B cell (primary cell): ENCODE measurements around the gene COX20. TPM values are rescaled to one million over a fixed set of nuclear protein-coding genes. Genes with fewer than 3 reads are reported as not detected.

Experiments used
- ATAC-seq: fragments of 200-7000 bp; cut with Tn5 transposase; one replicate; pipeline ENCODE4 v1.10.0; 2021; ENCODE audit warnings: low read depth, mild to moderate bottlenecking, moderate number of reproducible peaks, moderate library complexity
- CTCF ChIA-PET: fragments of 350-600 bp; sonication (Branson Sonifier 250); formaldehyde crosslinking; loops from one replicate; lab custom pipeline; 2021; ENCODE audit warnings: antibody characterized with exemption, inconsistent platforms; lab: Charles Lee
- POLR2A ChIA-PET: fragments of 350-600 bp; sonication (Branson Sonifier 250); formaldehyde crosslinking; loops from one replicate; lab custom pipeline; 2021; ENCODE audit warnings: antibody characterized with exemption; lab: Charles Lee
- DNase-seq: peaks from one replicate; pipeline ENCODE4 v3.0.0; 2013
- H2AFZ ChIP-seq: 2 replicates; pipeline ENCODE4 v1.6.1; 2012; ENCODE audit warnings: mild to moderate bottlenecking, low read depth, low read length; ENCODE audit not compliant: insufficient read depth, poor library complexity, severe bottlenecking
- H3K27ac ChIP-seq, 2 donors: 1 replicate in 1 of 2; 2 replicates in 1 of 2; pipeline ENCODE4 v1.5.1; 2012 to 2013; ENCODE audit warnings: low read length in 2 of 2, mild to moderate bottlenecking in 2 of 2, moderate library complexity in 1 of 2
- H3K27me3 ChIP-seq, 4 experiments: fragments of 200-600 bp in 1 of 4; sonication (generic) in 1 of 4; replicated peaks in 1 of 4; 1 replicate in 2 of 4; 2 replicates in 2 of 4; pipeline versions ENCODE4 v1.6.1 to v1.7.0; 2013 to 2016; ENCODE audit warnings: low read length in 3 of 4, mild to moderate bottlenecking in 2 of 4, mixed read lengths in 1 of 4, moderate library complexity in 1 of 4; ENCODE audit not compliant: insufficient read depth in 4 of 4, control insufficient read depth in 3 of 4; ENCODE audit errors: control extremely low read depth in 1 of 4
- H3K36me3 ChIP-seq, 2 experiments: replicated peaks in 1 of 2; 1 replicate in 1 of 2; 2 replicates in 1 of 2; pipeline versions ENCODE4 v1.6.1 to v1.7.1; 2013; ENCODE audit warnings: low read length in 1 of 2; ENCODE audit not compliant: insufficient read depth in 2 of 2, control insufficient read depth in 1 of 2; ENCODE audit errors: control extremely low read depth in 1 of 2, extremely low read depth in 1 of 2
- H3K4me1 ChIP-seq, 2 donors: fragments of 200-600 bp in 1 of 2; sonication (generic) in 1 of 2; 1 replicate in 1 of 2; 2 replicates in 1 of 2; pipeline versions ENCODE4 v1.5.1 to v1.6.1; 2013 to 2017; ENCODE audit warnings: low read length in 2 of 2; ENCODE audit not compliant: control insufficient read depth in 2 of 2, insufficient read depth in 2 of 2
- H3K4me2 ChIP-seq: replicated peaks from 2 replicates; pipeline ENCODE3; 2012; ENCODE audit warnings: mild to moderate bottlenecking, low read depth, low read length; ENCODE audit not compliant: poor library complexity, severe bottlenecking
- H3K4me3 ChIP-seq, 5 experiments: fragments of 200-600 bp in 1 of 5; sonication (generic) in 1 of 5; 1 replicate in 3 of 5; 2 replicates in 2 of 5; pipeline versions ENCODE4 v1.5.1 to v1.7.0; 2011 to 2016; ENCODE audit warnings: low read length in 4 of 5, mild to moderate bottlenecking in 4 of 5, low read depth in 2 of 5, control low read depth in 1 of 5, moderate library complexity in 1 of 5; ENCODE audit not compliant: insufficient read depth in 1 of 5; ENCODE audit errors: control extremely low read depth in 1 of 5, extremely low read depth in 1 of 5
- H3K79me2 ChIP-seq: fragments of 200-600 bp; sonication (generic); one replicate; pipeline ENCODE4 v1.6.0; 2016; ENCODE audit warnings: low read length; ENCODE audit not compliant: control insufficient read depth, insufficient read depth
- H3K9ac ChIP-seq: fragments of 200-600 bp; sonication (generic); 2 replicates; pipeline ENCODE4 v1.6.1; 2017; ENCODE audit warnings: mild to moderate bottlenecking, low read length, moderate library complexity
- H3K9me3 ChIP-seq, 3 donors: one replicate each; pipeline versions ENCODE4 v1.6.1 to v1.7.1; 2013; ENCODE audit warnings: low read length in 2 of 3; ENCODE audit not compliant: control insufficient read depth in 2 of 3, insufficient read depth in 1 of 3; ENCODE audit errors: control extremely low read depth in 1 of 3
- H4K20me1 ChIP-seq: 2 replicates; pipeline ENCODE4 v1.6.0; 2012; ENCODE audit warnings: mild to moderate bottlenecking, low read length; ENCODE audit not compliant: insufficient read depth, control insufficient read depth, poor library complexity, severe bottlenecking
- H3K27ac Mint-ChIP-seq: one replicate; pipeline ENCODE4 v1.8.0; 2021; ENCODE audit warnings: mixed read lengths
- H3K27me3 Mint-ChIP-seq: one replicate; pipeline ENCODE4 v1.8.0; 2021; ENCODE audit warnings: mixed read lengths
- H3K4me1 Mint-ChIP-seq: one replicate; pipeline ENCODE4 v1.8.0; 2021; ENCODE audit warnings: mixed read lengths
- H3K4me3 Mint-ChIP-seq: one replicate; pipeline ENCODE4 v1.8.0; 2021; ENCODE audit warnings: mixed read lengths
- H3K9me3 Mint-ChIP-seq: one replicate; pipeline ENCODE4 v1.8.0; 2022; ENCODE audit warnings: mixed read lengths; ENCODE audit not compliant: insufficient read depth
- EZH2 ChIP-seq: IDR thresholded peaks from 2 replicates; pipeline ENCODE4 v1.6.1; 2012; ENCODE audit warnings: borderline replicate concordance, low read depth, mild to moderate bottlenecking, moderate library complexity, low read length; ENCODE audit not compliant: insufficient read depth, poor library complexity, severe bottlenecking
- WGBS: methylation state at CpG from one replicate; pipeline ENCODE4 v1.1.5; 2013; ENCODE audit warnings: missing lambda C conversion rate; ENCODE audit not compliant: insufficient coverage; 5-methylcytosine and 5-hydroxymethylcytosine counted together
- intact Hi-C: fragments of 100-400 bp; cut with micrococcal nuclease; formaldehyde crosslinking; loops from one replicate; pipeline ENCODE4 v1.10.0; 2022
- polyA plus RNA-seq: library from polyadenylated mRNA; depleted of rRNA; stranded (reverse); fragments of >200 nt; gene quantifications from 2 replicates; pipeline ENCODE4 v1.2.3, GENCODE V29; 2012
- total RNA-seq, 2 donors: library from RNA; stranded (reverse); fragments of 120-200 nt in 1 of 2; gene quantifications; 1 replicate in 1 of 2; 2 replicates in 1 of 2; pipeline versions ENCODE4 v1.2.3 to v1.2.4, GENCODE V29; 2013 to 2022
- TF ChIP-seq, protein P1 (sequence below): fragments of 200-600 bp; IDR thresholded peaks from one replicate; pipeline ENCODE4 v1.8.0; 2022; ENCODE audit warnings: antibody characterized with exemption, mild to moderate bottlenecking

COX20 gene
- total and polyA plus RNA-seq, 2 donors (not counting 1 experiment from before 2014, with no cell fraction given): 24.7 to 35.7 TPM

DNA sequence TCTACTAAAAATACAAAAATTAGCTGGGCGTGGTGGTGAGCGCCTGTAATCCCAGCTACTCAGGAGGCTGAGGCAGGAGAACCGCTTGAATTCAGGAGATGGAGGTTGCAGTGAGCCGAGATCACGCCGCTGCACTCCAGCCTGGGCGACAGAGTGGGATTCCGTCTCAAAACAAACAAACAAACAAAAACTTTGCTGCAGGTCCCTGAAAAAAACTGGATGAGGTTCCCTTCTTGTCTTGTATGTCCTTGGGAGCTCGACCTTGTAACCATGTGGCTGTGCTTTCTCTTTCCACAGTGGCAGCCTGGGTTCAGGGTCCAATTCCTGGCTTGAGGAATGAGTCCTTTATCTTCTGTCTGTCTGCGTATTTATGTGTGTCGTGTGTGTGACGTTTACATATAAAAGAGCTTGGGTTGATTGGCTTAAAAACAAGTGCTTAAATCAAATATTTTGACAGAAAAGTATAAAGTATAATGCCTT, 18.0 kb upstream of the COX20 start:
- Histone ChIP-seq H3K79me2 (peaks cover 4% of the 10 kb centered on the region), H3K36me3 (no peaks in the 10 kb centered on the region), H2AFZ (no peak overlapping the region), H3K27me3 (no peaks in the 10 kb centered on the region), H3K4me1 (peaks cover 20 to 28% of the 10 kb centered on the region in 2 donors), H3K27ac (no peak overlapping the region), H3K9me3 (no peaks in the 10 kb centered on the region), H3K4me2 (no peak overlapping the region), H4K20me1 (no peaks in the 10 kb centered on the region), H3K9ac (no peak overlapping the region), H3K4me3 (no peak overlapping the region)
- Mint-ChIP-seq H3K27ac (no peak overlapping the region), H3K27me3 (no peaks in the 10 kb centered on the region), H3K9me3 (no peaks in the 10 kb centered on the region), H3K4me1 (peaks cover 27% of the 10 kb centered on the region), H3K4me3 (peak overlapping the region; percentile 45)
- ATAC-seq (no peak), DNase-seq (no peak)
- WGBS: 100% methylated on average over 1 of the region's 12 CpGs
- CTCF ChIA-PET: no interaction called here
- POLR2A ChIA-PET: interaction anchor here (0.5 to 3.6 kb wide), 3 partner anchors 13 to 46 kb away, joined by 3 to 26 read pairs (median 4); partner anchors contain the start of gene COX20
- intact Hi-C loops: loop anchor here (5.0 kb wide), 1 partner anchor 165 kb away; the partner anchor contains the start of gene DESI2
- TF ChIP-seq, protein P1, sequence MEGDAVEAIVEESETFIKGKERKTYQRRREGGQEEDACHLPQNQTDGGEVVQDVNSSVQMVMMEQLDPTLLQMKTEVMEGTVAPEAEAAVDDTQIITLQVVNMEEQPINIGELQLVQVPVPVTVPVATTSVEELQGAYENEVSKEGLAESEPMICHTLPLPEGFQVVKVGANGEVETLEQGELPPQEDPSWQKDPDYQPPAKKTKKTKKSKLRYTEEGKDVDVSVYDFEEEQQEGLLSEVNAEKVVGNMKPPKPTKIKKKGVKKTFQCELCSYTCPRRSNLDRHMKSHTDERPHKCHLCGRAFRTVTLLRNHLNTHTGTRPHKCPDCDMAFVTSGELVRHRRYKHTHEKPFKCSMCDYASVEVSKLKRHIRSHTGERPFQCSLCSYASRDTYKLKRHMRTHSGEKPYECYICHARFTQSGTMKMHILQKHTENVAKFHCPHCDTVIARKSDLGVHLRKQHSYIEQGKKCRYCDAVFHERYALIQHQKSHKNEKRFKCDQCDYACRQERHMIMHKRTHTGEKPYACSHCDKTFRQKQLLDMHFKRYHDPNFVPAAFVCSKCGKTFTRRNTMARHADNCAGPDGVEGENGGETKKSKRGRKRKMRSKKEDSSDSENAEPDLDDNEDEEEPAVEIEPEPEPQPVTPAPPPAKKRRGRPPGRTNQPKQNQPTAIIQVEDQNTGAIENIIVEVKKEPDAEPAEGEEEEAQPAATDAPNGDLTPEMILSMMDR: no peak
- TF ChIP-seq EZH2: no peak

DNA sequence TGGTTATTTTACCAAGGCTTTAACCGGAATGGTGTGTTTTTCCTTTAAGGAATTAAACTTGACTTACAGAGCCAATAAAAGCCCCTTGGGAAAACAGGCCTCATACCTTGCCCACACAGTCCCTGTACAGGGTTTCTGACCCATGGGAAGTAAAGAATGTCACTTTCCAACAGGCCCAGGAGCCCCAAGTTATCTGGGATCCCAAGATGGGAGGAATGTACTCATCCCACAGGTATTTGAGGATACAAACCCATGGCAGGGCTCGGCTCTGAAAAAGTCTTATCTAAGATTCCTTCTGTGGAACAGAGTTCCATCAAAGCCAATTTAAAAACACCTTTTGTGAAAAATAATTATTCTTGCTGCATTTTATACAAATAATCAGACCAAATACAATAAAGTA, 15.3 kb upstream of the COX20 start:
- no peaks in the 10 kb centered on the region for H4K20me1 ChIP-seq
- Mint-ChIP-seq H3K9me3 (no peaks in the 10 kb centered on the region), H3K4me1 (peaks cover 17% of the 10 kb centered on the region), H3K27ac (no peak overlapping the region), H3K4me3 (no peak overlapping the region), H3K27me3 (no peaks in the 10 kb centered on the region)
- no peak for ATAC-seq
- ChIA-PET CTCF (interaction anchor here (1.1 kb wide), 1 partner anchor 222 kb away, joined by 5 read pairs; no protein-coding TSS in a partner anchor), POLR2A (no interaction called here)
- TF ChIP-seq, protein P1: no peak
- TF ChIP-seq EZH2: no peak
- H2AFZ ChIP-seq: no peak overlapping the region
- peaks cover 14 to 18% of the 10 kb centered on the region in 2 donors for H3K4me1 ChIP-seq
- H3K4me2 ChIP-seq: no peak overlapping the region
- no peak overlapping the region for H3K27ac ChIP-seq
- WGBS: no CpG with 5 or more reads among the region's 2 CpGs
- H3K36me3 ChIP-seq: no peaks in the 10 kb centered on the region
- H3K27me3 ChIP-seq: no peaks in the 10 kb centered on the region
- intact Hi-C loops: no loop called here
- no peak for DNase-seq
- H3K9ac ChIP-seq: no peak overlapping the region
- H3K79me2 ChIP-seq: peaks cover 4% of the 10 kb centered on the region
- no peak overlapping the region for H3K4me3 ChIP-seq
- no peaks in the 10 kb centered on the region for H3K9me3 ChIP-seq
